ENCODE data around the gene MET. TPM values are rescaled to one million over a fixed set of nuclear protein-coding genes. Genes with fewer than 3 reads are reported as not detected.

Gene MET
- total and polyA plus RNA-seq, 2 of the 8 experiments (the other 6 are each of a cell fraction or from before 2014, with no cell fraction given), result 3.5 to 12.9 TPM

- no peaks in the 10 kb centered on the region for H3K27me3 ChIP-seq (replicated peaks in 1 of 4; ENCODE audit: control insufficient read depth in 3 of 4, extremely low read depth in 1 of 4, insufficient read depth in 3 of 4, low read length in 3 of 4)
- H3K4me2 ChIP-seq (ENCODE audit: insufficient read depth in 1 of 2, low read depth in 2 of 2, low read length in 2 of 2), result no peak overlapping the region
- no peaks in the 10 kb centered on the region for H4K20me1 ChIP-seq (replicated peaks in 1 of 2; ENCODE audit: control insufficient read depth in 1 of 2, insufficient read depth in 2 of 2, low read length in 2 of 2)
- no peak overlapping the region for H2BK15ac ChIP-seq (ENCODE audit: low read length)
- no peak overlapping the region for H2BK12ac ChIP-seq (ENCODE audit: low read depth, low read length)
- H2BK5ac ChIP-seq (ENCODE audit: low read depth, low read length), result no peak overlapping the region
- no peak overlapping the region for H2BK20ac ChIP-seq (ENCODE audit: low read length)
- H3K4me1 ChIP-seq (replicated peaks in 1 of 4; ENCODE audit: control insufficient read depth in 3 of 4, insufficient read depth in 4 of 4, low read length in 3 of 4), result peaks cover 0 to 6% (median 0%) of the 10 kb centered on the region in 4 experiments; a peak in 2 of 7 replicates
- no peak overlapping the region for H4K5ac ChIP-seq (ENCODE audit: insufficient read length, low read depth, low read length)
- no peak overlapping the region for H4K8ac ChIP-seq (ENCODE audit: extremely low read depth, insufficient read depth, low read length)
- WGBS, 2 experiments (ENCODE audit: extremely low coverage in 1 of 2, insufficient coverage in 1 of 2, insufficient read length in 1 of 2, insufficient replicate concordance in 2 of 2, low coverage in 1 of 2, low lambda C conversion rate in 2 of 2, missing lambda C conversion rate in 1 of 2), result 91% methylated on average over 12 of the region's 12 CpGs; no CpG with 5 or more reads in 1 of the 2 experiments
- no peak overlapping the region for H3K9ac ChIP-seq (replicated peaks in 1 of 4; ENCODE audit: extremely low read depth in 1 of 4, low read depth in 3 of 4, low read length in 3 of 4)
- no peak overlapping the region for H2AK5ac ChIP-seq (ENCODE audit: low read depth, low read length)
- POLR2A ChIA-PET (ENCODE audit: partially characterized antibody), result interaction anchor here (0.8 kb wide), 1 partner anchor 59 kb away, joined by 3 read pairs; no protein-coding TSS in a partner anchor
- H3K79me1 ChIP-seq (ENCODE audit: low read depth, low read length), result no peaks in the 10 kb centered on the region; the same call in 1 of the 2 replicates
- no peak overlapping the region for H3K56ac ChIP-seq (replicated peaks; ENCODE audit: insufficient read length, low read depth, low read length)
- H3K9me3 ChIP-seq (ENCODE audit: insufficient read depth in 2 of 2, low read depth in 1 of 2, low read length in 1 of 2), result no peaks in the 10 kb centered on the region
- H3K18ac ChIP-seq (ENCODE audit: extremely low read depth, low read length), result no peak overlapping the region
- FAIRE-seq, result no peak
- TF ChIP-seq KDM1A (IDR thresholded peaks at IDR 0.05; ENCODE audit: borderline replicate concordance, low read length) (no peak), GABPA (IDR thresholded peaks at IDR 0.05; ENCODE audit: borderline replicate concordance, insufficient read depth, low read length) (no peak), TBP (IDR thresholded peaks at IDR 0.05; ENCODE audit: low read depth, low read length) (no peak), ATF2 (IDR thresholded peaks at IDR 0.05; ENCODE audit: low read length) (no peak), CREB1 (IDR thresholded peaks at IDR 0.05) (no peak), POU5F1 (IDR thresholded peaks at IDR 0.05; ENCODE audit: low read depth, low read length) (no peak), SUZ12 (IDR thresholded peaks at IDR 0.05; ENCODE audit: low read length) (no peak)
- no peak overlapping the region for H4K91ac ChIP-seq (replicated peaks; ENCODE audit: insufficient read length, low read length)
- H3K36me3 ChIP-seq (ENCODE audit: control insufficient read depth in 2 of 4, insufficient read depth in 4 of 4, low read length in 3 of 4), result no peaks in the 10 kb centered on the region
- H3K14ac ChIP-seq (ENCODE audit: insufficient read length), result no peak overlapping the region
- no peak overlapping the region for H3K27ac ChIP-seq (ENCODE audit: low read depth, low read length)
- no peak overlapping the region for H2AFZ ChIP-seq (ENCODE audit: low read length)
- H3K23me2 ChIP-seq (ENCODE audit: low read depth, low read length), result no peaks in the 10 kb centered on the region
- no peak overlapping the region for H2BK120ac ChIP-seq (replicated peaks; ENCODE audit: low read depth, low read length)
- CTCF ChIA-PET (ENCODE audit: partially characterized antibody), result interaction anchor here (0.6 to 1.7 kb wide), 4 partner anchors 12 to 556 kb away, joined by 3 to 6 read pairs (median 3); no protein-coding TSS in a partner anchor
- DNase-seq (ENCODE audit: low read depth in 1 of 2, low spot score in 2 of 2), result no peak
- no peak overlapping the region for H3K4ac ChIP-seq (replicated peaks; ENCODE audit: insufficient read length, low read depth, low read length)
- H3K4me3 ChIP-seq (ENCODE audit: extremely low read depth in 1 of 4, insufficient read depth in 2 of 4, low read depth in 3 of 4, low read length in 4 of 4), result no peak overlapping the region
- no peak overlapping the region for H3K23ac ChIP-seq (ENCODE audit: insufficient read length)
- no peaks in the 10 kb centered on the region for H3K79me2 ChIP-seq (ENCODE audit: control insufficient read depth in 1 of 2, insufficient read depth in 2 of 2, low read length in 2 of 2)
Measured at GRCh38 chr7:116731445-116732335, 59.7 kb downstream of the MET start.
